Measurements from ENCODE around the gene TSPAN12.
A peak's percentile ranks its signal among the peaks of the same experiment; 100 is the strongest.
"Not testable (repeated sequence)": the region's sequence is repeated elsewhere in the genome, so short reads cannot be mapped to it uniquely, and the experiment has no call there.

The TSPAN12 gene

GRCh38 chr7:120857588-120858573 is at the start of gene TSPAN12:
Gene TSPAN12 (minus strand): TSS chr7:120858144. CDS start chr7:120856763, 1,381 bp downstream.
- peak; percentile 80 for DNase-seq

- no peak for DNase-seq
Measured at GRCh38 chr7:120898715-120899499, 41.0 kb upstream of the TSPAN12 start.

- not testable (repeated sequence) for DNase-seq
Measured at GRCh38 chr7:120895253-120895652, 37.3 kb upstream of the TSPAN12 start.

- DNase-seq = not testable (repeated sequence)
Measured at GRCh38 chr7:120885602-120886001, 27.7 kb upstream of the TSPAN12 start.

- no peak for DNase-seq
Measured at GRCh38 chr7:120877701-120878100, 19.8 kb upstream of the TSPAN12 start.

GRCh38 chr7:120876922-120877321 is 19.0 kb upstream of the TSPAN12 start:
- no peak for DNase-seq

GRCh38 chr7:120874722-120875121 is 16.8 kb upstream of the TSPAN12 start:
- no peak for DNase-seq

GRCh38 chr7:120874016-120874415 is 16.1 kb upstream of the TSPAN12 start:
- no peak for DNase-seq

- DNase-seq = no peak
Measured at GRCh38 chr7:120873401-120873800, 15.5 kb upstream of the TSPAN12 start.

- DNase-seq = no peak
Measured at GRCh38 chr7:120869700-120870099, 11.8 kb upstream of the TSPAN12 start.

- DNase-seq = no peak
Measured at GRCh38 chr7:120867932-120868331, 10.0 kb upstream of the TSPAN12 start.

GRCh38 chr7:120865191-120865981 is 7.4 kb upstream of the TSPAN12 start:
- no peak for DNase-seq

GRCh38 chr7:120864141-120864900 is 6.4 kb upstream of the TSPAN12 start:
- DNase-seq = no peak

- DNase-seq = no peak
Measured at GRCh38 chr7:120862987-120863590, 5.1 kb upstream of the TSPAN12 start.

GRCh38 chr7:120860156-120860555 is 2.2 kb upstream of the TSPAN12 start:
- no peak for DNase-seq

- no peak for DNase-seq
Measured at GRCh38 chr7:120859459-120859858, 1.5 kb upstream of the TSPAN12 start.

GRCh38 chr7:120856621-120857352 is 1.2 kb downstream of the TSPAN12 start:
- peak; percentile 56 for DNase-seq

GRCh38 chr7:120856198-120856597 is 1.7 kb downstream of the TSPAN12 start:
- no peak for DNase-seq

- no peak for DNase-seq
Measured at GRCh38 chr7:120852700-120853099, 5.2 kb downstream of the TSPAN12 start.

GRCh38 chr7:120843109-120843508 is 14.8 kb downstream of the TSPAN12 start:
- DNase-seq = no peak

GRCh38 chr7:120842121-120842621 is 15.8 kb downstream of the TSPAN12 start:
- peak; percentile 46 for DNase-seq
